ENCODE measurements around the gene SOS1. TPM values are rescaled to one million over a fixed set of nuclear protein-coding genes. Genes with fewer than 3 reads are reported as not detected.

Gene SOS1
- total and polyA plus RNA-seq, 2 of the 13 experiments (the other 11 are each of a cell fraction or from before 2014, with no cell fraction given) = 20.8 to 60.4 TPM

DNA sequence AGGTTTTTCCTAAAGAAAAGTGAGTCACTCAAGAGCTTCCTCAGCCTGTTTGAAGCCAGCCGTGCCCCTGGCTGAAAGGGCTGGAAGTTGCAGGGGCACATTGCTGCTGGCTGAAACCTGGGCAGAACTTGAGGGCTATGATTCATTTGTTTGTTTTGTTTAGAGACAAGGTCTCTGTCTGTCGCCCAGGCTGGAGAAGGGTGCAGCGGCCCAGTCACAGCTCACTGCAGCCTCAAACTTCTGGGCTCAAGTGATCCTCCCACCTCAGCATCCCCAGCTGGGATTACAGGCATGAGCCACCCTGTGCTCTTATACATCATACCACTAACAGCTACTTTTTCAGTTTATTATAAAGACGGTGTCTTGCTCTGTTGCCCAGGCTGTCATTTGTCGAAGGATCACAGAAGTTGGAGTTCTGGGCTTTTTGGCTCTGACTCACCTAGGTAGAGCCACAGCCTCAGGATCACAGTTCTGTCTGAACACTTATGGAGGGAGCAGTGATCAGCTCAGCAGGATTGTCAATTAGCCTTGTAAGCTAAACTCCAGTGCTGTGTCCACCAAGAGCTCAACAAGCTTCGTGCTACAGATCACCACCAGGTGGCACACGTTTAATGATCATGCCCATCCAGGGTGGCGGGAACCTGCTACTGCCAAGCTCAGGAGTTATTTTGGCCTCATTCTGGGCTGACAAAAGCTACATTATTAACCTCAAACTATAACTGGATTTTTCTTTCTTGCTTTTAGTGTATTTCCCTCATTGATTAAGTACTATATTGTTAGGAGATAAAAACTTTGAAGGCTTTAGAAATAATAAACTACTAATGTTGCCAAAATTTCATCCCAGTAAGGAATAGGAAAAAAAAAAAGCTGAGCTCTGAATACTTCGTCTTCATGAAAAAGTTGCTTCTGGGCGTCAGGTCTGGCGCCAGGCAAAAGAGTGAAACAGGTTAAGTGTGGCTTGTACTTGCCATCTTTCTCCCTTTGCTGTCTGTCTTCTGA is 173.3 kb downstream of the SOS1 start (continued):
- TF ChIP-seq BCL3 (CRISPR knock-in tag; IDR thresholded peaks at IDR 0.05) (0 out of 2 replicates have a peak, but pooled peaks have one; percentile 48), HIC2 (CRISPR knock-in tag; IDR thresholded peaks at IDR 0.05; ENCODE audit: low read depth) (peak; percentile 47; the same call in 1 of the 2 replicates), PAF1 (CRISPR knock-in tag; IDR thresholded peaks at IDR 0.05) (no peak), ZNF761 (CRISPR knock-in tag; conservative IDR thresholded peaks at IDR 0.05) (0 out of 2 replicates have a peak, but pooled peaks have one; percentile 57), KLF15 (CRISPR knock-in tag; IDR thresholded peaks at IDR 0.05; ENCODE audit: borderline replicate concordance) (no peak), ZNF44 (CRISPR knock-in tag; IDR thresholded peaks at IDR 0.05) (peak; percentile 73; the same call in 1 of the 2 replicates), HHEX (CRISPR knock-in tag; IDR thresholded peaks at IDR 0.05) (no peak), PPARG (CRISPR knock-in tag; conservative IDR thresholded peaks at IDR 0.05) (no peak), ZMYM4 (CRISPR knock-in tag; IDR thresholded peaks at IDR 0.05) (peak; percentile 41; the same call in 1 of the 2 replicates), ERF (CRISPR knock-in tag; IDR thresholded peaks at IDR 0.05) (0 out of 2 replicates have a peak, but pooled peaks have one; percentile 51), ASH2L (IDR thresholded peaks at IDR 0.05; ENCODE audit: insufficient read length, low read depth, low read length) (peak; percentile 71), NCOA2 (CRISPR knock-in tag; IDR thresholded peaks at IDR 0.05) (peak; percentile 28; the same call in 1 of the 2 replicates), SRSF4 (IDR thresholded peaks at IDR 0.05; ENCODE audit: low read depth, low read length, poor library complexity, severe bottlenecking) (no peak), ZNF441 (CRISPR knock-in tag; IDR thresholded peaks at IDR 0.05; ENCODE audit: borderline replicate concordance) (0 out of 2 replicates have a peak, but pooled peaks have one; percentile 46), FOSL2 (CRISPR knock-in tag; IDR thresholded peaks at IDR 0.05) (peak; percentile 96), SRSF9 (IDR thresholded peaks at IDR 0.05; ENCODE audit: borderline replicate concordance, insufficient read depth, low read depth, low read length, poor library complexity, severe bottlenecking) (no peak), MAFK (conservative IDR thresholded peaks at IDR 0.05 in 1 of 2, IDR thresholded peaks at IDR 0.05 in 1 of 2; ENCODE audit: low read length in 2 of 2) (peak; percentile 51 to 60; a peak in 3 of 4 replicates), TCF7L2 (IDR thresholded peaks at IDR 0.05; ENCODE audit: low read depth, low read length) (no peak), ZFP90 (CRISPR knock-in tag; IDR thresholded peaks at IDR 0.05; ENCODE audit: borderline replicate concordance) (0 out of 2 replicates have a peak, but pooled peaks have one; percentile 53)
- TF ChIP-seq, protein P1, sequence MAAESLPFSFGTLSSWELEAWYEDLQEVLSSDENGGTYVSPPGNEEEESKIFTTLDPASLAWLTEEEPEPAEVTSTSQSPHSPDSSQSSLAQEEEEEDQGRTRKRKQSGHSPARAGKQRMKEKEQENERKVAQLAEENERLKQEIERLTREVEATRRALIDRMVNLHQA (CRISPR knock-in tag; IDR thresholded peaks at IDR 0.05) = no peak

Measured in HepG2 (cell line).